Naive thymus-derived CD4-positive, alpha-beta T cell (primary cell): ENCODE results near the gene EPHB3. TPM values are rescaled to one million over a fixed set of nuclear protein-coding genes. Genes with fewer than 3 reads are reported as not detected.

Experiments used
- ATAC-seq: fragments of 150-1000 bp; cut with Tn5 transposase; 2 replicates; pipeline ENCODE4 v1.10.0; 2021; ENCODE audit warnings: mild to moderate bottlenecking, moderate library complexity
- CTCF ChIA-PET: fragments of 350-600 bp; sonication (Branson Sonifier 250); formaldehyde crosslinking; loops from one replicate; lab custom pipeline; 2021; ENCODE audit warnings: antibody characterized with exemption; lab: Charles Lee
- POLR2A ChIA-PET: fragments of 350-600 bp; sonication (Branson Sonifier 250); formaldehyde crosslinking; loops from one replicate; lab custom pipeline; 2021; ENCODE audit warnings: antibody characterized with exemption, inconsistent platforms; lab: Charles Lee
- DNase-seq, 9 donors: peaks; one replicate each; pipeline versions ENCODE4 v3.0.0 to v3.0.0-alpha.2; 2020 to 2022; ENCODE audit warnings: mixed read lengths in 1 of 9
- H3K27ac ChIP-seq: one replicate; pipeline ENCODE4 v1.7.0; 2013; ENCODE audit warnings: mild to moderate bottlenecking, low read depth, low read length, moderate library complexity
- H3K27me3 ChIP-seq, 2 donors: one replicate each; pipeline ENCODE4 v1.7.0; 2013; ENCODE audit warnings: low read length in 2 of 2, mild to moderate bottlenecking in 2 of 2, moderate library complexity in 2 of 2; ENCODE audit not compliant: control insufficient read depth in 2 of 2, insufficient read depth in 2 of 2
- H3K36me3 ChIP-seq, 3 experiments: 1 replicate in 2 of 3; 2 replicates in 1 of 3; pipeline ENCODE4 v1.7.0; 2013; ENCODE audit warnings: low read length in 3 of 3, mild to moderate bottlenecking in 3 of 3, moderate library complexity in 1 of 3; ENCODE audit not compliant: insufficient read depth in 3 of 3, control insufficient read depth in 2 of 3
- H3K4me1 ChIP-seq, 2 donors: one replicate each; pipeline ENCODE4 v1.7.0; 2013; ENCODE audit warnings: low read length in 2 of 2, mild to moderate bottlenecking in 2 of 2, moderate library complexity in 1 of 2; ENCODE audit not compliant: control insufficient read depth in 2 of 2, insufficient read depth in 2 of 2
- H3K4me3 ChIP-seq: 2 replicates; pipeline ENCODE4 v1.7.0; 2013; ENCODE audit warnings: mild to moderate bottlenecking, low read length
- H3K9me3 ChIP-seq, 3 experiments: 1 replicate in 2 of 3; 2 replicates in 1 of 3; pipeline ENCODE4 v1.7.0; 2013; ENCODE audit warnings: low read length in 3 of 3; ENCODE audit not compliant: control insufficient read depth in 2 of 3
- H3K27ac Mint-ChIP-seq, 9 donors: one replicate each; pipeline ENCODE4 v1.8.0; 2020 to 2022; ENCODE audit warnings: mixed read lengths in 9 of 9, mild to moderate bottlenecking in 8 of 9, moderate library complexity in 5 of 9, inconsistent platforms in 2 of 9
- H3K27me3 Mint-ChIP-seq, 5 donors: one replicate each; pipeline ENCODE4 v1.8.0; 2021 to 2022; ENCODE audit warnings: mixed read lengths in 5 of 5, mild to moderate bottlenecking in 1 of 5
- H3K36me3 Mint-ChIP-seq, 5 donors: one replicate each; pipeline ENCODE4 v1.8.0; 2020 to 2022; ENCODE audit warnings: mixed read lengths in 5 of 5, mild to moderate bottlenecking in 3 of 5, inconsistent platforms in 1 of 5
- H3K4me1 Mint-ChIP-seq, 7 donors: one replicate each; pipeline ENCODE4 v1.8.0; 2020 to 2022; ENCODE audit warnings: mixed read lengths in 7 of 7, mild to moderate bottlenecking in 3 of 7, inconsistent platforms in 1 of 7
- H3K4me3 Mint-ChIP-seq, 10 donors: one replicate each; pipeline ENCODE4 v1.8.0; 2020 to 2022; ENCODE audit warnings: mild to moderate bottlenecking in 10 of 10, mixed read lengths in 10 of 10, moderate library complexity in 6 of 10, inconsistent platforms in 2 of 10
- H3K9me3 Mint-ChIP-seq, 11 donors: one replicate each; pipeline ENCODE4 v1.8.0; 2020 to 2022; ENCODE audit warnings: mixed read lengths in 11 of 11, mild to moderate bottlenecking in 4 of 11, inconsistent platforms in 1 of 11, moderate library complexity in 1 of 11
- intact Hi-C, 2 donors: fragments of 100-400 bp; cut with micrococcal nuclease; formaldehyde crosslinking; loops; one replicate each; pipeline ENCODE4 v1.15.1; 2023
- polyA plus RNA-seq, 2 donors: library from polyadenylated mRNA; unstranded; fragments of 300-500 nt; fragmentation: Illumina TruSeq; gene quantifications; one replicate each; pipeline ENCODE4 v1.2.3, GENCODE V29; 2021
- total RNA-seq, 6 experiments: library from RNA in 5 of 6; stranded (reverse) in 5 of 6; gene quantifications; 1 replicate in 5 of 6; 2 replicates in 1 of 6; pipeline ENCODE4 v1.2.3 and lab custom pipeline; 2021 to 2026

Gene EPHB3
- total and polyA plus RNA-seq, 7 experiments from 2014 or later: 0.04 to 0.49 (median 0.32) TPM

DNA sequence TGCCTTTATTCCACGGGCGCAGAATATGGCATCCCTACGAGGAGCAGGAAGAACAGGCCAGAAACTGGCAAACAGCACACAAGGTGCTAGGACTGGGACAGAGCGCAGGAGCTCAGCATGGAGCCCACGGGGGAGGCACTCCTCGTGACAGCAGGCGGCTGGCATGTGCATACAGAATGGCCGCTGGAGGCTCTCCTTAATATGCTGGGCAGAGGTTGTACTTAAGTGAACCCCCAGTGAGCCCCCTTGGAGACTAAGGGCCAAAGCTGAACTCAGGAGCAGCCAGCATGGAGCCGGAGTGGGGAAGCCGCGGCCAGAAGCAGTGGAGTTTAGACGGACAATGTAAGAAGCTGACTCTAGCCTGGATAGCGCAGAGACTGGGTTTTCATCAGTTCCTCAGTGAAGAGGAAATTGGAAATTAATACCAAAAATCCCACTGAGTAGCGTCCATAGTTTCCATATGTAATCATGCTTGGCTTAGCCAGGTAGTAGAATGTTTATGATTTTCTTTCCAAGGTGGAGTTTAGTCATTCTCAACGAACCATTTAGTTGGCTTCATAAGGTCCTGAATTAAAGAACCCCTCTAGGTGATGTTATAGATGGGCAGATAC, 69.4 kb downstream of the EPHB3 start:
- H3K27me3 ChIP-seq: no peaks in the 10 kb centered on the region
- peaks cover 0 to 5% (median 0%) of the 10 kb centered on the region in 5 donors for H3K27me3 Mint-ChIP-seq
- H3K27ac Mint-ChIP-seq: no peak overlapping the region
- DNase-seq (no peak), ATAC-seq (no peak)
- ChIA-PET POLR2A (no interaction called here), CTCF (no interaction called here)
- peaks cover 5 to 15% (median 6%) of the 10 kb centered on the region in 7 donors for H3K4me1 Mint-ChIP-seq
- H3K9me3 Mint-ChIP-seq: peaks cover 0 to 1% (median 0%) of the 10 kb centered on the region in 11 donors
- intact Hi-C loops: no loop called here
- H3K36me3 Mint-ChIP-seq: peaks cover 0 to 3% (median 0%) of the 10 kb centered on the region in 5 donors
- H3K9me3 ChIP-seq: no peaks in the 10 kb centered on the region
- H3K4me3 Mint-ChIP-seq: no peak overlapping the region
- no peaks in the 10 kb centered on the region for H3K4me1 ChIP-seq
- H3K4me3 ChIP-seq: no peak overlapping the region
- H3K27ac ChIP-seq: no peak overlapping the region
- no peaks in the 10 kb centered on the region for H3K36me3 ChIP-seq

DNA sequence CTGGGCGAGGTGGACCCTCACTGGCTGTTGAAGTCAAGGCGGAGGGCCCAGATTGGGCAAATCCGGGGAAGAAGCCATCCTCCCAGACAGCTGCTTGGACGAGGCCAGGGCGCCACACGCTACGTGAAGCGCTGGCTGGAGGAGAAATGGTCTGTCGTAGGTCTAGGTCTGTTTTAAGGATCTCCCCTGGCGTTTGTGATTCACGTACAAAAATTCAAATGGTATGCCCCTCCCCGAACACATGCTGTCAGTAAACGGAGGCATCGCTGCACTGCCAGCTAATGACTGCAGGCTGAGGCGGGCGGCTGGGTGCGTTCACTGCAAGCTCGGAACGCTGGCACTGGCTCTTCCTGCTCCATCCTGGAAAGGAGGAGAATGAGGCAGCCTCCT, 69.9 kb downstream of the EPHB3 start:
- Mint-ChIP-seq H3K27me3 (peaks cover 0 to 5% (median 0%) of the 10 kb centered on the region in 5 donors), H3K27ac (no peak overlapping the region), H3K4me1 (peaks cover 5 to 16% (median 6%) of the 10 kb centered on the region in 7 donors), H3K36me3 (peaks cover 0 to 3% (median 0%) of the 10 kb centered on the region in 5 donors), H3K9me3 (peaks cover 0 to 1% (median 0%) of the 10 kb centered on the region in 11 donors), H3K4me3 (no peak overlapping the region)
- H3K27me3 ChIP-seq: no peaks in the 10 kb centered on the region
- ChIA-PET CTCF (no interaction called here), POLR2A (no interaction called here)
- H3K9me3 ChIP-seq: no peaks in the 10 kb centered on the region
- intact Hi-C loops: no loop called here
- H3K4me1 ChIP-seq: no peaks in the 10 kb centered on the region
- DNase-seq (no peak), ATAC-seq (no peak)
- no peaks in the 10 kb centered on the region for H3K36me3 ChIP-seq
- H3K4me3 ChIP-seq: no peak overlapping the region
- no peak overlapping the region for H3K27ac ChIP-seq

Other genes with a start within 250 kb of the EPHB3 start
- gene EIF4G1, start 247.2 kb upstream of the EPHB3 start, total RNA-seq: 100 to 1,000 TPM; 200 to 341 (median 256) TPM
- 10 to 100 TPM; 19.1 to 59.1 TPM for gene EIF4G1, start 247.2 kb upstream of the EPHB3 start, polyA plus RNA-seq
- 10 to 100 TPM in 3 of 5 experiments, 1 to 10 TPM in 2; 5.7 to 13.4 (median 10.3) TPM for gene FAM131A, start 224.2 kb upstream of the EPHB3 start, total RNA-seq
- gene FAM131A, start 224.2 kb upstream of the EPHB3 start, polyA plus RNA-seq: 1 to 10 TPM; 2.2 to 2.5 TPM
- gene CLCN2, start 200.2 kb upstream of the EPHB3 start, total RNA-seq: 1 to 10 TPM; 3.5 to 6.0 (median 5.0) TPM
- gene CLCN2, start 200.2 kb upstream of the EPHB3 start, polyA plus RNA-seq: 1 to 10 TPM in 1 of 2 donors, under 1 TPM in 1; 0.91 to 1.1 TPM
- gene POLR2H, start 200.1 kb upstream of the EPHB3 start, total RNA-seq: 100 to 1,000 TPM in 1 of 5 experiments, 10 to 100 TPM in 4; 34.9 to 112 (median 56.6) TPM
- gene POLR2H, start 200.1 kb upstream of the EPHB3 start, polyA plus RNA-seq: 10 to 100 TPM; 69.2 to 74.9 TPM
- not detected for gene THPO, start 183.6 kb upstream of the EPHB3 start, total RNA-seq
- gene THPO, start 183.6 kb upstream of the EPHB3 start, polyA plus RNA-seq: not detected
- not detected for gene CHRD, start 181.7 kb upstream of the EPHB3 start, total RNA-seq
- not detected for gene CHRD, start 181.7 kb upstream of the EPHB3 start, polyA plus RNA-seq
- gene MAGEF1, start 150.3 kb downstream of the EPHB3 start, total RNA-seq: 10 to 100 TPM in 4 of 5 experiments, 1 to 10 TPM in 1; 9.0 to 17.4 (median 13.3) TPM
- gene MAGEF1, start 150.3 kb downstream of the EPHB3 start, polyA plus RNA-seq: 10 to 100 TPM; 24.8 to 40.0 TPM